OCI-LY3 (cell line): ENCODE measurements around the gene MAP1LC3B2.

Experiments
- CTCF ChIP-seq: fragments of 200-600, 300-600 bp; sonication (generic); IDR thresholded peaks from 2 replicates; pipeline ENCODE4 v1.5.1; 2014; ENCODE audit warnings: antibody characterized with exemption, low read length, low read depth
- EZH2phosphoT487 ChIP-seq: fragments of 200-600 bp; shearing (Covaris generic); IDR thresholded peaks from 2 replicates; pipeline ENCODE4 v1.6.1; 2018; ENCODE audit warnings: antibody characterized with exemption, mixed run types, low read depth

- TF ChIP-seq CTCF (no peak), EZH2phosphoT487 (no peak)
Measured at GRCh38 chr12:116562090-116562489, 2.9 kb downstream of the MAP1LC3B2 start.
